Bronchial epithelial cell (primary cell): ENCODE results near the gene TRAPPC12. TPM values are rescaled to one million over a fixed set of nuclear protein-coding genes. Genes with fewer than 3 reads are reported as not detected.
A peak's percentile ranks its signal among the peaks of the same experiment; 100 is the strongest.

ENCODE experiments used
- DNase-seq: peaks from one replicate; pipeline ENCODE4 v3.0.0-alpha.2; 2010; ENCODE audit warnings: low read depth
- FAIRE-seq: peaks from 2 replicates; lab custom pipeline; 2011; peaks lifted over from hg19 to GRCh38; lab: Jason Lieb, UNC
- H3K27me3 ChIP-seq: 2 replicates; pipeline ENCODE4 v1.5.1; 2011; ENCODE audit warnings: low read length; ENCODE audit not compliant: control insufficient read depth, insufficient read depth
- H3K36me3 ChIP-seq: 2 replicates; pipeline ENCODE4 v1.5.1; 2011; ENCODE audit warnings: low read length; ENCODE audit not compliant: control insufficient read depth, insufficient read depth
- H3K4me3 ChIP-seq: 2 replicates; pipeline ENCODE4 v1.5.1; 2011; ENCODE audit warnings: mild to moderate bottlenecking, low read depth, low read length, control low read depth
- CTCF ChIP-seq: IDR thresholded peaks from 2 replicates; pipeline ENCODE4 v1.5.1; 2011; ENCODE audit warnings: mild to moderate bottlenecking, moderate library complexity, low read length, control low read depth, inconsistent platforms; ENCODE audit not compliant: insufficient read depth, severe bottlenecking
- total RNA-seq: library from RNA; depleted of rRNA; stranded (reverse); fragments of >200 nt; gene quantifications from 2 replicates; pipeline ENCODE4 v1.2.1, GENCODE V29; 2014

TRAPPC12 gene
- total RNA-seq, 1 donor from 2014 or later: 52.9 TPM

GRCh38 chr2:3398857-3399256, 19.4 kb downstream of the TRAPPC12 start:
- no peak for TF ChIP-seq CTCF
- no peak for FAIRE-seq
- H3K36me3 ChIP-seq: peaks cover 12% of the 10 kb centered on the region
- DNase-seq: no peak
- H3K27me3 ChIP-seq: no peaks in the 10 kb centered on the region
- H3K4me3 ChIP-seq: no peak overlapping the region

- Histone ChIP-seq H3K27me3 (no peaks in the 10 kb centered on the region), H3K4me3 (no peak overlapping the region), H3K36me3 (peaks cover 12% of the 10 kb centered on the region)
- DNase-seq (no peak), FAIRE-seq (no peak)
- no peak for TF ChIP-seq CTCF
Measured at GRCh38 chr2:3399381-3399780, 19.9 kb downstream of the TRAPPC12 start.

- FAIRE-seq: peak; percentile 18
- no peak for TF ChIP-seq CTCF
- H3K36me3 ChIP-seq: peaks cover 12% of the 10 kb centered on the region
- no peak overlapping the region for H3K4me3 ChIP-seq
- DNase-seq: no peak
- H3K27me3 ChIP-seq: no peaks in the 10 kb centered on the region
Measured at GRCh38 chr2:3399829-3400228, 20.3 kb downstream of the TRAPPC12 start.

- FAIRE-seq (no peak), DNase-seq (no peak)
- Histone ChIP-seq H3K4me3 (no peak overlapping the region), H3K36me3 (peaks cover 12% of the 10 kb centered on the region), H3K27me3 (no peaks in the 10 kb centered on the region)
- no peak for TF ChIP-seq CTCF
Measured at GRCh38 chr2:3403587-3404334, 24.3 kb downstream of the TRAPPC12 start.

GRCh38 chr2:3404349-3404894, 24.9 kb downstream of the TRAPPC12 start:
- H3K4me3 ChIP-seq: no peak overlapping the region
- no peaks in the 10 kb centered on the region for H3K27me3 ChIP-seq
- H3K36me3 ChIP-seq: peaks cover 12% of the 10 kb centered on the region
- DNase-seq (no peak), FAIRE-seq (no peak)
- no peak for TF ChIP-seq CTCF

- Histone ChIP-seq H3K36me3 (peaks cover 12% of the 10 kb centered on the region), H3K4me3 (no peak overlapping the region), H3K27me3 (no peaks in the 10 kb centered on the region)
- no peak for TF ChIP-seq CTCF
- FAIRE-seq: no peak
- DNase-seq: peak; percentile 83
Measured at GRCh38 chr2:3405307-3405706, 25.8 kb downstream of the TRAPPC12 start.
